GM12873 (cell line): Measurements from ENCODE around the gene GSE1.

Experiments used
- CTCF ChIP-seq: IDR thresholded peaks from 2 replicates; pipeline ENCODE4 v1.5.1; 2012; ENCODE audit warnings: low read depth, mild to moderate bottlenecking, moderate library complexity, low read length, control low read depth; ENCODE audit not compliant: insufficient read depth; ENCODE audit errors: missing control alignments

Gene GSE1

GRCh38 chr16:85686912-85687591, 73.9 kb downstream of the GSE1 start:
- no peak for TF ChIP-seq CTCF

- no peak for TF ChIP-seq CTCF
Observed at GRCh38 chr16:85687651-85688471, 74.7 kb downstream of the GSE1 start.

GRCh38 chr16:85688586-85689284, 75.6 kb downstream of the GSE1 start, which contains the start of gene GINS2:
GINS2 (minus strand) TSS chr16:85688954; CDS start chr16:85688898, 56 bp downstream.
- TF ChIP-seq CTCF: no peak

GRCh38 chr16:85689285-85689949, 76.3 kb downstream of the GSE1 start:
- TF ChIP-seq CTCF: no peak

- no peak for TF ChIP-seq CTCF
Observed at GRCh38 chr16:85689950-85690320, 76.8 kb downstream of the GSE1 start.

- no peak for TF ChIP-seq CTCF
Observed at GRCh38 chr16:85690469-85691064, 77.4 kb downstream of the GSE1 start.
